HG03354 (cell line): ENCODE results near the gene RBM20.
A peak's percentile ranks its signal among the peaks of the same experiment; 100 is the strongest.

ENCODE experiments used
- ATAC-seq: cut with Tn5 transposase; IDR thresholded peaks from one replicate; pipeline ENCODE4 v1.9.1; 2021; ENCODE audit warnings: mild to moderate bottlenecking; ENCODE audit not compliant: unreplicated experiment, poor library complexity, severe bottlenecking

Gene RBM20

DNA sequence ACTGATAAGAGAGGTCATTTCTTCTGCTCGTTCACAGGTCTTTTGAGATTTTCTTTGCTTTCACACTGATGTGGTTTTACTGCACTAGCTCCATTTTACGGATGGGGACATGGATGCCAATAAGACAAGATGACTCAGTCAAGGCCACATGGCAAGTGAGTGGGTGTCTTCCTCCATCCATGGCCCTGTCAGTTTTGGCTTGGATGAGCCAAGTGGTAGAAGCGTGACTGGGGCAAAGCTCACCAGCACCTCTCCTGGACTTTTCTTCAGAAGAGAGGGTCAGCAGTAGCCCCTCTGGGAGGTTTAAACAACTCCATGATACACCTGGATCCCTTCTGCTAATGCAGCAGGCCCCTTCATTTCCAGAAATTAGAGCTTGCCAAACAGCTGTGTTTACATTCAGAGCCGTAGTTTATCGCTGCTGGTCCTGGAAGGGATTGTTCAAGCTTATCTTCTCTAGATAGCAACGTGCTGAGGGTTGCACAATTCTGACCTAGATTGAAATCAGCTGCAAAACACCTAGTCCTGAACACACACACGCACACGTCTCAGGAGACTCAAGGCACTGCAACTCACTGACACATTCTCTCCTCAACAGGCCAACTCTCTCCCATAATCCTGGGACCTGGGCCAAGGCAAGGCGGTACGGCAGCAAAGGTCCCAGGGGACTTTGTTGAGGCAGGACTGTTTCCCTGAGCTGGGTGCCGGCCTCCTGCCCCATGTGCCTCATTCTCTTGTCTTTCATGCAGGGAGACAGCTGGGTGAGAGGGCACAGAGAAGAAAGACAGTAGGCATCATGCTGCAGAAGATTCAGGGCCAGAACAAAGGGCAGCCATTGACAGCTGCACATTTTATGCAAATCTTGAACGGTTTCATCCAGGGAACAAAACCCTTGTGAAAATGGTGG is 213.4 kb downstream of the RBM20 start:
- peak; percentile 39 for ATAC-seq

DNA sequence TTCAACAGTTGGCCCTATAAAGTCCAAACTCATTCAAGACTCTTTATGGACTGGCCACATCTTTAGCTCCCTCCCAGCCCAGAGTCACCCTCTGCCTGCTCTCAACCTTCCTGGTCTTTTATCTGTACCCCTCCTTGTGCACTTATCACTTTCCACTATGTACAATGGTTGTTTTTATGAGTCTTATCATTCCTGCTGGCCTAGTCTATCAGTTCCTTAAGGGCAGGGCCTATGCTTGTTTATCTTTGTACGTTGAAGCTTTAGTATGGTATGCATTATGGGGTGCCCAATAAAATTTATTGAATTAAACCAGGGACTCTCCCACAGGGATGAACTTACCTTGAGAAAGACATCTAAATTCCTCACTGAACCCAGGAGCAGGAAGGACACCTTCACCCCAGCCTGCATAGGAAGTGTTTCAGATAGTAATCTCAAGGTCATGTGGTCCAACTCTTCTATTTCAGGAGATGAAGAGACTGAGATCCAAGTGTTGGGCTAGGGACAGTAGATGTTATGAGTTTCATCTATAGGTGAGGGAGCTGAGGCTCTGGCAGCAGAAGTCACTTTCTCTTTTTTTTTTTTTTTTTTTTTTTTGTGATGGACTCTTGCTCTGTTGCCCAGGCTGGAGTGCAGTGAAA is 214.3 kb downstream of the RBM20 start:
- no peak for ATAC-seq

DNA sequence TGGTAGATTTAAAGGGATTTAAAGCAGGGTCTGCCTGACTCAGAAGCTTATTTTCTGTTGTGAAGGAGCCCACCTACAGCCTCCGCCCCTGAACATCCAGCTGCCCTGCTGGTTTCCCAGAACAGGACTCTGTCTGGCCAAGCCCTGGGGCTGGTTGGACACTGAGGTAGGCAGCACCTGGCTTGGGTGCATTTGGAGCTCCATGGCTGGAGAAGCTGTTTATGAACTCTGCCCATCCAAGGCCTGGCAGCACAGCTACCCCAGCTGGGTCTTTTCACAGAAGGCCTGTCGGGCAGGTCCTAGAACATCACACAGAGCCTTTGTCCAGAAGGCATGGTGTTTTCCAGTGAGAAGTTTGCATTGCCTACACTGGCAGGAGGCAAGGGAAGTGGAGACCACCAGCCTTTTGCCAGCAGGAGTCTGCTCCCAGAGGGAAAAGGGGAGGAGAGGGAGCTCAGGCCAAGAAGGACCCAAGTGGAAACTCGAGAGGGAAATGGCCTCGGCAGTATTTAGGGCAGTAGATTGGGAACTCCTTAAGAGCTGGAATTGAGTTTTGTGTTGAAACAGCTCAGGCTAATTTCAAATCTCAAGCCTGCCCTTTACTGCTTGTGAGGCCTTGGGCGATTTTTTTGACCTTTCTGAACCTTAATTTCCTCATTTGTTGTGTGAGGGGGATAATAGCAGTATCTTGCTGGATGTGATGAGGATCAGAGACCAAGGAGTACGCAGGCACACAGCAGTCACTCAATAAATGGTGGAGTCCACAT is 215.3 kb downstream of the RBM20 start:
- ATAC-seq, result no peak

DNA sequence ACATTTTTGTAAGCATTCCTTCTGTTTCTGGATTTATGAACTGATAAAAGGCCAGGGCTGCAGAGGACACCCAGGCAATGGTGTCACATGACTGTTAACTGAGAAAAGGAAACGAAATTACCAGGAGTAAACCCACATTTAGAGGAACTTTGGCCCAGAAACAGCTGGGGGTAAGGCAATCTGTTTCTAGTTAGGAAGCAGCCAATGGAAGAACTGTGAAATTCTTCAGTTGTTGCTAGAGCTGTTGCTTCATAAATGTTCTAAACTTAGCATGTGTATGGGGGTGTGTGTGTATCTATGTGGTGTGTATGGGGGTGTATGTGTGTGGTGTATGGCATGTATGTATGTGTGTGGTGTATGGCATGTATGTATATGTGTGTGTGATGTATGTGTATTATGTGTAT is 215.8 kb downstream of the RBM20 start:
- ATAC-seq, result peak; percentile 2

DNA sequence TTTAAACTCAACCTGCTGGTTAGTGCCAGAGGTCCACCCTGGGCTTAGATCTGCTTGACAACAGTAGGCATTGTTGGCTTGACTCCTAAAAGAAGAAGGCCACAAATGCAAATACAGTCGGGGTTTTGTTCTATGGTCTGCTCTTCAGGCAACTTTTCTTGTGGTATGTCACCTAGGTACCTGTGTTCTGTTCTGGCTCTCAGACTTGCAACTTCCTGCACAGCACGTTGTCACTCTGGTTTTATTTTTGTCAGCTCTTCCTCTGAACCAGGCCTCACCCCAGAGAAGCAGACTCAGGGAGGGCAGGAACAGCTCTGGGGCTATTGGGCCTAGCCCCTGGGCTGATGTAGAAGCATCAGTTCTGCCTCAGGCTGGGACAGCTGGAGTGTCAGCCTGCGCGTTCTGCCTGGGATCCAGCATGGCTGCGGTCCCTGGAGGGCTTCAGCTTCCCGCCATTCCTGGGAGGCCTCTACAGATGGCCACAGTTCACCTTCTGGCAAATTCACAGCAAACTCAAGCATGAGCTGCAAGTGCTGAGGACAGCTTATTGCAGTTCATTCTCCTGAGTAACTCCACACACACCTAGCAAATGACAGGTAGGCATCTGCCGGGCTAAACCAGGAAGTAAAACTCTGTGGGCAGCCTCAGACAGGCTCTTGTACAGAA is 216.6 kb downstream of the RBM20 start:
- ATAC-seq, result peak; percentile 55

DNA sequence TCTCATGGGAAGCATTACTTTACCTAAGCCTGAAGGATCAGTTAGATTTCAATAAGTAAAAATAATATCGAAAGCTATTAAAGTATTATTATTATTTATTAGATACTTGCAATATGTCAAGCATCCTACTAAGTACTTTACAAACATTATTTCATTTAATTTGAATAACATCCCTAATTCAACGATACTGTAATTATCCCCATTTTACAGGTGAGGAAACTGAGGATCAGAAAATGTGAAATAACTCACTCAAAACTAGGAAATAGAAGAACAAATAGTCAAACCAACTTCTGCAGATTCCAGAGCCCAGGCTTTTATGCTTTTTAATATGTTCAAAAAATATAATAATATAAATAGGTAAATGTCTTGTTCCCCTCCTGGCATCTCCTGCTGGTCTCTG is 217.3 kb downstream of the RBM20 start:
- ATAC-seq, result no peak

DNA sequence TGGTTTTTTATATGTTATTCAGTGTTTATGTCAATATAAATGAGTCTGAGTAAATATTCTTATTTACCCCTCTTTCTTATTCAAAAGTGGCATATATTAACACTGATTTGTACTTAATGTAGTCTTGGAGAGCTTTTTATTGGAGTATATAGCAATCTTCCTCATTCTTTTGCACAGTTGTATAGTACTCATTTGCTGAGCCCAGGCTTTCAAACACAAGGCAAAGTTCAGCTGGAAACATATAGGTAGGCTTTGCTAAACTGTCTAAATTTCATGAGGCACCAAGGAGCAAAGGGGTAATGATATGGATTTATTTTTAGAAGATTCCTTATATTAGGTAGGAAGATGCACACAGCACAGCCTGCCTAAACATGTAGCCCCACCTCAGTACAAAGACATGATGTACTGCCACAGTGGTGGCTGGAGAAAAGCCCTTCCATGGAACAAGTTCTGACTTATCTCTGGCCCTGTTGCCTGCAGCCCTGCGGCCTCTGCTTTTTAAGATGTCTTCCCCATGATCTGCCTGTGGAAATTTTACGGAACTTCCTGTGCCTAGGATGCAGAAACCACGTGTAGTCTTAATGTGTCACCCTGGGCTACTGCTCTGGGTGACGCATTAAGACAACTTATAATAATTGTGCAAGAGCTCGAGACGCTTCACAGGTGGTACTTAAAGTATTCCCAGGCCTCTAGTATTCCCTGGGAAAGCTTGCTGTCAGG is 218.0 kb downstream of the RBM20 start:
- ATAC-seq, result no peak

DNA sequence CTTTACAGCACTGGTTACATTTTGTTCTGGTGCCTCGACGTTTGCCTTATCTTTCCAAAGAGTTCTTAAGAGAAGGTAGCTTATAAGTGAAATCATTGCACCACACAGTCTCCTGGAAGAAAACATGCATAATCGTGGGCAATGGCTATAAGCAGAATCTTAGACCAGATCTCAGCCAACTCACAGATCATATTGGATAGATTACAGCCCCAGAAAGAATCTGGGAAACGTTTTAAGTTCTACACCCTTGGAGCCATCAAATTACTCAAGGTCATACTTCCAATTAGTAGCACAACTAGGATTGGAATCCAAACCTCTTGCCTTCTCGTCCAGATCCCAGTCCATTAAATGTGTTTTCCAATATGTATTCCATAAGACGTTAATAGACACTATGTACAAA is 218.8 kb downstream of the RBM20 start:
- no peak for ATAC-seq

DNA sequence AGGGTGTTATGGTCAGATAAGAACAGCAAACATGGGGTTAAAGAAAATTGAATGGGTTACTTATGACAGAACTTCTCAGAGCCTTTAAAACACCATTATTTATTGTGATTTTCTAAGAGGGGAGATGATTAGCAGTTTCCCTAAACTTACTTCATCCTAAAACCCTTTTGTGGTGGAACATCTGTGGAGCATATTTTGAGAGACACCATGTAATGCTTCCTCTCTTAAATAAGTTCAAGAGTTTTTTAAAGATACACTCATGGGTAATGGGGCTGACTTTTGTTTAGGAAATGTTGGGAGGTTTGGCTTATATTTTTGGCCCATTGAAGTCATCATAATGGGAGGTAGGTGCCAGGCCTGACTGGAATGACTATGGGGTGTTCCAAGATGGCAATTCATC is 219.2 kb downstream of the RBM20 start:
- ATAC-seq, result no peak

DNA sequence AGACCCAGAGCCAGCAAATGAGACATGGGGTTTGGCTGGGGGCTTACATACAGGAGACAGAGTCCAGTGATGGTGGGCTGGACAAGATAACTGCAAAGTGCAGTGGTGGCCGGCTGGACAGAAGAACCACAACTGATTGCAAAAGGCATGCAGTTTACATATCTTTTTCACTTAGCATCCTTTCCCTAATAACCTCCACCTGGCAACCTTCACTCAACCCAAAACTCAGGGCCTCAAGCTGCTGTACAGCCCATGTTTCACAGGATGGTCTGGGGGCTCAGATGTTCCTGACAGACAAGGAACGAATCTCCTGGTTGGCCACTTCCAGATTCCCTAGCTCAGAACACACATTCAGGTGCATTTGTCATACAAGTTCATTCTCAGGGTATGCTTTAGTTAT is 219.8 kb downstream of the RBM20 start:
- ATAC-seq, result no peak

DNA sequence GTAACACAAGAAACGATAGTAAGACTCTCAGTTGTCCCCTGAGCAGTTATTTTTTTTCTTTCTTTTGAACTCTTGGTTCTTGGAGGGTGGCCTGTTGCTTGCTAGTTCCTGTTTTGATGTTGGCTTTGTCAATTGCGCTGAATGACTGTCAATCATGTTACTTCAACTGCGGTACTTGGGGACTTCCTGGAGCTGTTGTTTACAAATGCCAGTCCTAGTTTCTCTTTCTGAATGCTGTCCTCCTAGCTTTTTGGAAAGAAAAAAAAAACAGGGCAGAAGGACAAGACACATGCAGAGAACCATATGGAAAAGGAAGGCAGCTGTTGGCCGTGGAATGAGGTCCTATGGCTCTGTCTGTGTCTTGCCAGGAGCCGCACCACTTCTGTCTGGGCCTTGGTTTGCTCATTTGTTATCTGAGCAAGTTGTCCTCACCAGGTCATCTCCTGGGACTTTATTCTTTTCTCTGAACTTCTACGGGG is 220.6 kb downstream of the RBM20 start:
- ATAC-seq, result peak; percentile 68

DNA sequence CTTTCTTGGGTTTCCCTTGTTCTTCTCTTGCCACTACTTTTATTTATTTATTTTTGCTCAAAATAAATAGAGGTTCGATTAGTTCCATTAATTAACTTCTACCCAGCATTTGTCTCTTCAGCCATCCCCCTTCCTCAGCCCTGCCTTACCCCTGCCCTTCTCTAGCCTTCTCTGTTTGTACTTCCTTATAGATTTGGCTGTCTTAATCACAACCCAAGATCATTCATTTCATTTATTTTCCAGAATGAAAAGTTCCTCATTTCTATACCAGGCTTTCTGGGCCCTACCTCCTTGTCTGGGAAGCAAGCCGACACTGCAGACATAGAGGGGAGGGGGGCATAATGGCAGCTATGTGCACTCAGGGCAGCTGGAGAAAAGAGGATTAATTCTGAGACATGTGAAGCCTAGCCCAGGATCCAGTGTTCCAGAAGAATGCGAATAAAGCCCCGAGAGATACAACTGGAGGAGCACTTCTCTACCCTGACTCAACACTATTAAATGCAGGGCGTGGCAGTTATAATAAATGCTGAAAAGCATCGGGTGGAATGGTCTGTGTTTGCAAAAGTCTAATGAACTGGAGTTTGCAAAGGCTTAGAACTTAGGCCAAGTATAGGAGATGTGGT is 221.2 kb downstream of the RBM20 start:
- ATAC-seq, result no peak

DNA sequence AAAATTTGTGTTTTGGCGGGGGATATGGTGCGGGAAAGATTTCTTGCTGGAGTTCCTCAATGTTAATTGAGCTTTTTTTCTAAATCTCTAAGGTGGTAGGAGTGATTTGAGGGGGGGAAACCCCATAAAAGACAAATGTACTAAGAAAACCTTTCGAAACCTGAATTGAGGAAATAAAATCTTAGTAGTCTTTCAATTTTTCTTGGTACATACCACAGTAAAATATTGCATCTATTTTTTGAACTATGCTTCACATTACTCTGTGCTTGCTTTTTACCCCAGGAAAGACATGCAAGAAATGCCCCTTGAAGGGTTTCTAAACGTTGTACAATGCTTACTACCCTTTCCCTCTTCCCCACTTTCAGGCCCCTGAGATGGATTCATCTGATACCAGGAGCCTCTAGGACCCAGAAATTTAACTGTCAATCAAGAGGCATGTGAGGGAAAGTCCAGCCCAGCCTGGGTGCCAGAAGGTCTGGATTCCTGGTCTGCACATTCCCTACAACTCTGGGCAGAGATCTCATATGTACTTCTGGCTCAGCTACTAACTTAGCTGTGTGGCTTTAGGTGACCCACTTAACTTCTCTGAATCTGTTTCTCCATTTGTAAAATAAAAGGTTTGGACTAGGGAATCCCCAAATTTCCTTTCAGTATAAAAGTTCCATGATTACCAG is 221.8 kb downstream of the RBM20 start:
- ATAC-seq, result no peak

DNA sequence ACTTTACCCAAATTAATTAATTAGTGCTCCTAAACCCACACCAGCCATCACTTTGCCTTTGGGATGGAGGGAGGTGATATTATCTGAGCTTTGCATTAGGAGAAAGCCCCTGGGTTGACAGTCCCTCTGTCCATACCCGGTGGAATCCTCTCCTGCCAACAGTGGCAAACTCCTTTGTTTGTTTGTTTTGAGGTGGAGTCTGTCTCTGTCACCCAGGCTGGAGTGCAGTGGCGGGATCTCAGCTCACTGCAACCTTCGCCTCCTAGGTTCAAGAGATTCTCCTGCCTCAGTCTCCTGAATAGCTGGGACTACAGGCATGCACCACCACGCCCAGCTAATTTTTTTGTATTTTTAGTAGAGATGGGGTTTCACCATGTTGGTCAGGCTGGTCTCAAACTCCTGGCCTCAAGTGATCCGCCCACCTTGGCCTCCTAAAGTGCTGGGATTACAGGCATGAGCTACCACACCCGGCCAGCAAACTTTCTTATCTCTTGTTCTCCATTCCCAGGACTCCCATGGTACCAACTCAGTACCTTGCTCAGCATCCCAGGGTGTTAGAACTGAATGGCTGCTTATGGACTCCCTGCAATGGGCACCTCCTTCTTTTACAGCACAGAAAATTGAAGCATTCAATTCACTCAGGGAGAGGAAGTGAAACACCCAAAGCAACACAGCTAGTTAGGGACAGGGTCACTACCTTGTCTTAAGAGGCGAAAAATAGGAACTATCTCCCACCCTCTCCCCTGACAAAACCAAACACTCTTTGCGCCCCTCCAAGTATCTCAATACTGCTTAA is 223.1 kb downstream of the RBM20 start:
- peak; percentile 32 for ATAC-seq

DNA sequence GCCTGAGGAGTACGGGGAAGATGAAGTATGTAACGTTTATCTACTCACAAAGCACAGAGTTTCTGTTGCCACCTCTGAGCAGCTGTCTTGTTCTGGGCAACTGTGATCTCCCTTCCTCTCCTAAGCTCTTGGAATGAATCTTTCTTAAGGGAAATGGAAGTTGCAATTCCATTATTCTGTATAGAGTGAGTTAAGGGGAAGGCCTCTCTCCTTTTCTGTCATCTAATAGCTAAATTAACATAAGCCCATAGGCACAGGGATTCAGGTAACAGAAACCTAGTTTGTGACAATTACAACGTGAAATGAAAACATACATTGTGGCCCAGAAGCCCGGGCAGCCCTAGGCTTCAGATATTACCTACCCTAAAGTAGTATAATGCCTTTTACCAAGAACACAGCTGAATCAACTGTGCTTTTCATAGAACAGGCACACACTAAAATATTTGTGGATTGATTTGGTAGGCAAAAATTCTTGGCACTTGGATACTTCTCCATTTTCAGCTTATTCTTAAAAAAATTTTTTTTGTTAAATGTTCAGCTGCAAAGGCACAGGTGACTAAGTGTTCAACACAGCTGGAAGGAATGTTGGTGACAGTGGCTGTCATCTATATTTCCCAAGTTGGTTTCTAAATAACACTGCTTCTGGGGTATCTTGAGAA is 223.8 kb downstream of the RBM20 start:
- no peak for ATAC-seq

DNA sequence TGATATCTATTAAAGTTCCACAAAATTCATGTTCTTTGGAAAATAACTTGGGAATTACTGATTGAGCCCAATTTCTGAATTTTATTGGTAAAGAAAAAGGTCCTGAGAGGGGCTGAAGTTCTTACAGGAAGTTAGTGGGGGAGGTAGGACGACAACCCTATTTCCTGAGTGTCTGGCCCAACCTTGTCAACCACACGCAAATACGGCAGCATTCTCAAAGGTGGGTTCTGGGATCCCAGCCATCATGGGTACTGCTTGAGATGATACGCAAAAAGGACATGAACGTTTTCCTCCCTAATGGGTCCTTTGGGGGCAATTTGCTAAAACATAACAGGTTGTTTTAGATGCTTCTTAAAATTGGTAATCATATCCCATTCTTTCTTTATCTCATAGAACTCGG is 224.8 kb downstream of the RBM20 start:
- peak; percentile 13 for ATAC-seq

DNA sequence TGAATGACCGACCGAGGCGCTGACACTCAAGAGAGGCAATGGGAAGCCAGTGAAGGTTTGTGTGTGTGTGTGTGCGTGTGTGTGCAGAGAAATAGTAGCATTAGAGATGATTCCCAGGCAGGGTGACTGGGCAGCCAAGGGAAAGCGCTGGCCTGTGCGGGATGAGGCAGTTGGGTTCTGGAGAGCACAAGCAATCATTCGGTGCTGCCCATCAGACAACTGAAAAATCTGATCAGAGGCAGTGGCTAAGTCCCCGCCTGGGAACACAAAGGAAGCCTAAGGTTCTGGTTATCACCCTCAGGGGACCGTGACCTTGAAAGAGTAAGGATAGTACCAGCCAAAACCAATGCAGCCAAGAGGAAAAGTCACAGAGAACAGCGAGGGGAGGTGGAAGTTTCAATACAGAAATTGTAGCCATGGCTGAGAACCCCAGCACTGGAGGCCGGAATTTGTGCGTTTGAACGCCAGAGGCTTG is 226.7 kb downstream of the RBM20 start:
- ATAC-seq, result no peak
